ENCODE measurements around the gene HMX1. TPM values are rescaled to one million over a fixed set of nuclear protein-coding genes. Genes with fewer than 3 reads are reported as not detected.

The HMX1 gene
- polyA plus RNA-seq, 1 of the 3 experiments (the other 2 are of a cell fraction) = 0.20 TPM

DNA sequence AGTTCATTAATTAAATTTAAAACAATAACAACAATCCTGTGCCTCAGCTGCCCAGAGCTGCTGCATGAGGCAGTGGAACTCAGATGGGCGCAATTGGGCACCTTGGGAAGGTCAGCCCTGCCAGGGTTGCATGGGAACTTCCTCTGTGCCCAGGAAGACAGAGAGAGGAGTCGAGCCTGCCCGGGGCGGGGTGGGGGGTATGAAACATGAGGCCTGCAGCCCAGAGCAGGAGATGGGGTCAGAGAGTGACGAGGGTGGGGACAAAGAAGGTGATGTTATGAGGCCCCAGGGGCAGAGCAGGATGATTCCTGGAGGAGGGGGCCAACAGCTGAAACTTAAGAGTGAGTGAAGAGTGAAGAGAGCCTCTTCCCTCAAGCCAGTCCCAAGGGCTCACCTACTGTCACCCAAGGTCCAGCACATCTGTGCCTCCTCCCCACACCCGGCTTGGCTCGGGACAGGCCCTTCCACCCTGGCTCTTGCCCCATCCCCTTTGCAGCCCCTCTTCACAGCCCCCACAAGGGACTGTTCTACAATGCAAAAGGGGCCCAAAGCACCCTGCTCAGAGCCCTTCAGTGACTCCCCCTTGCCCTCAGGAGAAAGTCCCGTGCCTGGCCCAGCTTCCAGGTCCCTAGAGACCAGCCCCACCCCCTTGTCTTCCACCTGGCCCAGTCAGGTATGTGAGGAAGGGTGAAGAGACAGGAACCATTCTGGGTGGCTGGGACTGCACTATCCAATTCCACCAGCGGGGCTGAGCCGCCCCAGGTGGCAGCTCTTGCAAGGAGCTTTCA, 31.4 kb downstream of the HMX1 start:
- H3F3A ChIP-seq (replicated peaks; ENCODE audit: insufficient read depth) = no peaks in the 10 kb centered on the region
- no peaks in the 10 kb centered on the region for H3K9me2 ChIP-seq
- H4K20me1 ChIP-seq (ENCODE audit: insufficient read depth) = no peaks in the 10 kb centered on the region
- peak; percentile 23 for DNase-seq
- H2AFZ ChIP-seq (ENCODE audit: low read depth) = no peak overlapping the region
- no peak overlapping the region for H3K4me2 ChIP-seq
- no peak overlapping the region for H3K27ac ChIP-seq (ENCODE audit: low read depth in 2 of 2, low read length in 1 of 2)
- TF ChIP-seq FOXJ3 (CRISPR knock-in tag; IDR thresholded peaks at IDR 0.05) (no peak), CHD2 (IDR thresholded peaks at IDR 0.05; ENCODE audit: low read length, partially characterized antibody) (no peak), SMC3 (IDR thresholded peaks at IDR 0.05; ENCODE audit: low read depth, low read length) (no peak), MXI1 (IDR thresholded peaks at IDR 0.05; ENCODE audit: low read depth, low read length) (no peak), MEF2A (IDR thresholded peaks at IDR 0.05; ENCODE audit: borderline replicate concordance, low read depth) (no peak), RAD21 (IDR thresholded peaks at IDR 0.05; ENCODE audit: low read length) (no peak)
- TF ChIP-seq, protein P1, sequence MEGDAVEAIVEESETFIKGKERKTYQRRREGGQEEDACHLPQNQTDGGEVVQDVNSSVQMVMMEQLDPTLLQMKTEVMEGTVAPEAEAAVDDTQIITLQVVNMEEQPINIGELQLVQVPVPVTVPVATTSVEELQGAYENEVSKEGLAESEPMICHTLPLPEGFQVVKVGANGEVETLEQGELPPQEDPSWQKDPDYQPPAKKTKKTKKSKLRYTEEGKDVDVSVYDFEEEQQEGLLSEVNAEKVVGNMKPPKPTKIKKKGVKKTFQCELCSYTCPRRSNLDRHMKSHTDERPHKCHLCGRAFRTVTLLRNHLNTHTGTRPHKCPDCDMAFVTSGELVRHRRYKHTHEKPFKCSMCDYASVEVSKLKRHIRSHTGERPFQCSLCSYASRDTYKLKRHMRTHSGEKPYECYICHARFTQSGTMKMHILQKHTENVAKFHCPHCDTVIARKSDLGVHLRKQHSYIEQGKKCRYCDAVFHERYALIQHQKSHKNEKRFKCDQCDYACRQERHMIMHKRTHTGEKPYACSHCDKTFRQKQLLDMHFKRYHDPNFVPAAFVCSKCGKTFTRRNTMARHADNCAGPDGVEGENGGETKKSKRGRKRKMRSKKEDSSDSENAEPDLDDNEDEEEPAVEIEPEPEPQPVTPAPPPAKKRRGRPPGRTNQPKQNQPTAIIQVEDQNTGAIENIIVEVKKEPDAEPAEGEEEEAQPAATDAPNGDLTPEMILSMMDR (IDR thresholded peaks at IDR 0.05) = no peak
- TF ChIP-seq, protein P2, sequence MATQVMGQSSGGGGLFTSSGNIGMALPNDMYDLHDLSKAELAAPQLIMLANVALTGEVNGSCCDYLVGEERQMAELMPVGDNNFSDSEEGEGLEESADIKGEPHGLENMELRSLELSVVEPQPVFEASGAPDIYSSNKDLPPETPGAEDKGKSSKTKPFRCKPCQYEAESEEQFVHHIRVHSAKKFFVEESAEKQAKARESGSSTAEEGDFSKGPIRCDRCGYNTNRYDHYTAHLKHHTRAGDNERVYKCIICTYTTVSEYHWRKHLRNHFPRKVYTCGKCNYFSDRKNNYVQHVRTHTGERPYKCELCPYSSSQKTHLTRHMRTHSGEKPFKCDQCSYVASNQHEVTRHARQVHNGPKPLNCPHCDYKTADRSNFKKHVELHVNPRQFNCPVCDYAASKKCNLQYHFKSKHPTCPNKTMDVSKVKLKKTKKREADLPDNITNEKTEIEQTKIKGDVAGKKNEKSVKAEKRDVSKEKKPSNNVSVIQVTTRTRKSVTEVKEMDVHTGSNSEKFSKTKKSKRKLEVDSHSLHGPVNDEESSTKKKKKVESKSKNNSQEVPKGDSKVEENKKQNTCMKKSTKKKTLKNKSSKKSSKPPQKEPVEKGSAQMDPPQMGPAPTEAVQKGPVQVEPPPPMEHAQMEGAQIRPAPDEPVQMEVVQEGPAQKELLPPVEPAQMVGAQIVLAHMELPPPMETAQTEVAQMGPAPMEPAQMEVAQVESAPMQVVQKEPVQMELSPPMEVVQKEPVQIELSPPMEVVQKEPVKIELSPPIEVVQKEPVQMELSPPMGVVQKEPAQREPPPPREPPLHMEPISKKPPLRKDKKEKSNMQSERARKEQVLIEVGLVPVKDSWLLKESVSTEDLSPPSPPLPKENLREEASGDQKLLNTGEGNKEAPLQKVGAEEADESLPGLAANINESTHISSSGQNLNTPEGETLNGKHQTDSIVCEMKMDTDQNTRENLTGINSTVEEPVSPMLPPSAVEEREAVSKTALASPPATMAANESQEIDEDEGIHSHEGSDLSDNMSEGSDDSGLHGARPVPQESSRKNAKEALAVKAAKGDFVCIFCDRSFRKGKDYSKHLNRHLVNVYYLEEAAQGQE (IDR thresholded peaks at IDR 0.05; ENCODE audit: low read depth, low read length) = no peak
- no peaks in the 10 kb centered on the region for H3K27me3 ChIP-seq (ENCODE audit: insufficient read depth)
- H3K4me1 ChIP-seq (ENCODE audit: control insufficient read depth in 1 of 2, insufficient read depth in 2 of 2, low read depth in 1 of 2, low read length in 1 of 2) = peaks cover 0 to 6% of the 10 kb centered on the region in 2 experiments; a peak in 1 of 4 replicates
- no peaks in the 10 kb centered on the region for H3K79me2 ChIP-seq (ENCODE audit: insufficient read depth)
- WGBS (ENCODE audit: low lambda C conversion rate) = 27% methylated on average over 6 of the region's 10 CpGs
- H3K9ac ChIP-seq = no peak overlapping the region
- no peak overlapping the region for H3K4me3 ChIP-seq (ENCODE audit: low read depth in 2 of 2, low read length in 1 of 2)
- no peaks in the 10 kb centered on the region for H3K9me3 ChIP-seq
- POLR2A ChIA-PET = no interaction called here
- H3K36me3 ChIP-seq (replicated peaks in 1 of 2; ENCODE audit: control insufficient read depth in 1 of 2, insufficient read depth in 2 of 2, low read length in 1 of 2) = no peaks in the 10 kb centered on the region
- CTCF ChIA-PET = no interaction called here

DNA sequence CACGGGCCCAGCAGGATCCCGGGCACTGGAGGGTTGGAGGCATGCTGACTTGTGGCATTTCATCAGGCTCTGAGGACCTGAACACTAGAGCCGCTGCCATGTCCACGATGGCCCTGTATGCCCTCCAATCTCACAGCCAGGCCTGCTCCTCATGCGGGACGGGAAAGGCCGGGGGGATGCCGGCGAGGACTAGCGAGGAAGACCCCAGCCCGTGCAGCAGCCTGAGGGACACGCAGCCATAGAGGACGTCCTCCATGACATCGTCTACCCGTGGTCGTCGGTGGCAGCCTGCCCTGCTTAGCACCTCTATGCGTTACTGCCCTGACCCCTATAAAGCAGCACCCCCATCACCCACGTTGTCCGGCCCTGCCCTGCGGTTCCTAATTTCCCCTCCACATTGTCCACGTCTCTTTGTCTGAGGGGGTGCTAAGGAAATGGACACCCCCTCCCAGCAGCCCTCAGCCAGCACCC, 32.6 kb downstream of the HMX1 start:
- H3F3A ChIP-seq (replicated peaks; ENCODE audit: insufficient read depth) = no peaks in the 10 kb centered on the region
- no peaks in the 10 kb centered on the region for H3K79me2 ChIP-seq (ENCODE audit: insufficient read depth)
- ChIA-PET POLR2A (no interaction called here), CTCF (no interaction called here)
- H3K4me3 ChIP-seq (ENCODE audit: low read depth in 2 of 2, low read length in 1 of 2) = no peak overlapping the region
- H3K4me1 ChIP-seq (ENCODE audit: control insufficient read depth in 1 of 2, insufficient read depth in 2 of 2, low read depth in 1 of 2, low read length in 1 of 2) = peaks cover 0 to 6% of the 10 kb centered on the region in 2 experiments; a peak in 1 of 4 replicates
- H3K9ac ChIP-seq = no peak overlapping the region
- H3K36me3 ChIP-seq (replicated peaks in 1 of 2; ENCODE audit: control insufficient read depth in 1 of 2, insufficient read depth in 2 of 2, low read length in 1 of 2) = no peaks in the 10 kb centered on the region
- no peak overlapping the region for H2AFZ ChIP-seq (ENCODE audit: low read depth)
- peak; percentile 48 for DNase-seq
- no peak overlapping the region for H3K27ac ChIP-seq (ENCODE audit: low read depth in 2 of 2, low read length in 1 of 2)
- no peaks in the 10 kb centered on the region for H3K27me3 ChIP-seq (ENCODE audit: insufficient read depth)
- WGBS (ENCODE audit: low lambda C conversion rate) = 48% methylated on average over 10 of the region's 22 CpGs
- H4K20me1 ChIP-seq (ENCODE audit: insufficient read depth) = no peaks in the 10 kb centered on the region
- no peak overlapping the region for H3K4me2 ChIP-seq
- H3K9me2 ChIP-seq = no peaks in the 10 kb centered on the region
- no peaks in the 10 kb centered on the region for H3K9me3 ChIP-seq
- TF ChIP-seq EZH2phosphoT487 (IDR thresholded peaks at IDR 0.05; ENCODE audit: borderline replicate concordance, low read depth) (no peak), TEAD4 (IDR thresholded peaks at IDR 0.05; ENCODE audit: borderline replicate concordance, insufficient read depth) (no peak), RFX5 (IDR thresholded peaks at IDR 0.05; ENCODE audit: low read length) (no peak), JUND (IDR thresholded peaks at IDR 0.05) (no peak), NFIC (IDR thresholded peaks at IDR 0.05; ENCODE audit: borderline replicate concordance) (no peak)
- TF ChIP-seq, protein P3, sequence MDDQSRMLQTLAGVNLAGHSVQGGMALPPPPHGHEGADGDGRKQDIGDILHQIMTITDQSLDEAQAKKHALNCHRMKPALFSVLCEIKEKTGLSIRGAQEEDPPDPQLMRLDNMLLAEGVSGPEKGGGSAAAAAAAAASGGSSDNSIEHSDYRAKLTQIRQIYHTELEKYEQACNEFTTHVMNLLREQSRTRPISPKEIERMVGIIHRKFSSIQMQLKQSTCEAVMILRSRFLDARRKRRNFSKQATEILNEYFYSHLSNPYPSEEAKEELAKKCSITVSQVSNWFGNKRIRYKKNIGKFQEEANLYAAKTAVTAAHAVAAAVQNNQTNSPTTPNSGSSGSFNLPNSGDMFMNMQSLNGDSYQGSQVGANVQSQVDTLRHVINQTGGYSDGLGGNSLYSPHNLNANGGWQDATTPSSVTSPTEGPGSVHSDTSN (IDR thresholded peaks at IDR 0.05) = no peak
- TF ChIP-seq, protein P1 (IDR thresholded peaks at IDR 0.05) = no peak
- TF ChIP-seq, protein P4, sequence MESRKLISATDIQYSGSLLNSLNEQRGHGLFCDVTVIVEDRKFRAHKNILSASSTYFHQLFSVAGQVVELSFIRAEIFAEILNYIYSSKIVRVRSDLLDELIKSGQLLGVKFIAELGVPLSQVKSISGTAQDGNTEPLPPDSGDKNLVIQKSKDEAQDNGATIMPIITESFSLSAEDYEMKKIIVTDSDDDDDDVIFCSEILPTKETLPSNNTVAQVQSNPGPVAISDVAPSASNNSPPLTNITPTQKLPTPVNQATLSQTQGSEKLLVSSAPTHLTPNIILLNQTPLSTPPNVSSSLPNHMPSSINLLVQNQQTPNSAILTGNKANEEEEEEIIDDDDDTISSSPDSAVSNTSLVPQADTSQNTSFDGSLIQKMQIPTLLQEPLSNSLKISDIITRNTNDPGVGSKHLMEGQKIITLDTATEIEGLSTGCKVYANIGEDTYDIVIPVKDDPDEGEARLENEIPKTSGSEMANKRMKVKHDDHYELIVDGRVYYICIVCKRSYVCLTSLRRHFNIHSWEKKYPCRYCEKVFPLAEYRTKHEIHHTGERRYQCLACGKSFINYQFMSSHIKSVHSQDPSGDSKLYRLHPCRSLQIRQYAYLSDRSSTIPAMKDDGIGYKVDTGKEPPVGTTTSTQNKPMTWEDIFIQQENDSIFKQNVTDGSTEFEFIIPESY (IDR thresholded peaks at IDR 0.05; ENCODE audit: borderline replicate concordance, low read depth) = no peak

Measured in SK-N-SH (cell line).